ENCODE results near the gene SPPL3. TPM values are rescaled to one million over a fixed set of nuclear protein-coding genes. Genes with fewer than 3 reads are reported as not detected.

SPPL3 gene
- total and polyA plus RNA-seq, 2 donors from 2014 or later = 23.8 to 51.9 TPM

GRCh38 chr12:120712610-120713009 lies 191.5 kb downstream of the SPPL3 start:
- no peak overlapping the region for H3K9ac ChIP-seq (ENCODE audit: low read length in 3 of 3)
- no peak overlapping the region for H3K27ac ChIP-seq (ENCODE audit: low read depth in 2 of 2, low read length in 2 of 2)
- DNase-seq = no peak
- no peaks in the 10 kb centered on the region for H3K27me3 ChIP-seq (ENCODE audit: control insufficient read depth, insufficient read depth, low read length)
- FAIRE-seq = no peak
- peaks cover 3 to 17% (median 14%) of the 10 kb centered on the region in 3 donors for H3K4me1 ChIP-seq (ENCODE audit: control insufficient read depth in 2 of 3, insufficient read depth in 2 of 3, low read depth in 1 of 3, low read length in 3 of 3)
- intact Hi-C loops (cut with DNase I) = loop anchor here (10.0 kb wide), 2 partner anchors 68 to 128 kb away; partner anchors contain the start of genes CABP1 and POP5
- H3K9me3 ChIP-seq (ENCODE audit: control insufficient read depth in 2 of 3, insufficient read depth in 1 of 3, low read length in 3 of 3) = no peaks in the 10 kb centered on the region
- no peak for TF ChIP-seq CTCF (IDR thresholded peaks at IDR 0.05; ENCODE audit: borderline replicate concordance, extremely low read depth, insufficient read depth)
- peaks cover 12 to 34% (median 17%) of the 10 kb centered on the region in 3 donors for H3K36me3 ChIP-seq (ENCODE audit: control insufficient read depth in 2 of 3, insufficient read depth in 3 of 3, low read length in 3 of 3)
- H3K4me3 ChIP-seq (ENCODE audit: low read length in 3 of 3) = no peak overlapping the region

Other genes with a start within 250 kb of the SPPL3 start
- gene MLEC, start 217.2 kb downstream of the SPPL3 start, total RNA-seq = 146 TPM
- gene MLEC, start 217.2 kb downstream of the SPPL3 start, polyA plus RNA-seq (ENCODE audit: insufficient read depth, low read depth, low replicate concordance) = 60.3 TPM
- 44.5 TPM for gene UNC119B, start 193.9 kb downstream of the SPPL3 start, total RNA-seq
- 29.4 TPM for gene UNC119B, start 193.9 kb downstream of the SPPL3 start, polyA plus RNA-seq (ENCODE audit: insufficient read depth, low read depth, low replicate concordance)
- gene ACADS, start 178.5 kb downstream of the SPPL3 start, total RNA-seq = 24.4 TPM
- 133 TPM for gene ACADS, start 178.5 kb downstream of the SPPL3 start, polyA plus RNA-seq (ENCODE audit: insufficient read depth, low read depth, low replicate concordance)
- gene HNF1A, start 74.2 kb upstream of the SPPL3 start, total RNA-seq = 6.7 TPM
- 32.4 TPM for gene HNF1A, start 74.2 kb upstream of the SPPL3 start, polyA plus RNA-seq (ENCODE audit: insufficient read depth, low read depth, low replicate concordance)
- 15.6 TPM for gene C12orf43, start 112.1 kb upstream of the SPPL3 start, total RNA-seq
- gene C12orf43, start 112.1 kb upstream of the SPPL3 start, polyA plus RNA-seq (ENCODE audit: insufficient read depth, low read depth, low replicate concordance) = 10.3 TPM
- gene OASL, start 134.9 kb upstream of the SPPL3 start, total RNA-seq = 1.0 TPM
- gene OASL, start 134.9 kb upstream of the SPPL3 start, polyA plus RNA-seq (ENCODE audit: insufficient read depth, low read depth, low replicate concordance) = 1.0 TPM
- gene P2RX7, start 228.5 kb upstream of the SPPL3 start, total RNA-seq = 3.5 TPM
- 0.45 TPM for gene P2RX7, start 228.5 kb upstream of the SPPL3 start, polyA plus RNA-seq (ENCODE audit: insufficient read depth, low read depth, low replicate concordance)

Data from kidney (tissue), 14 donors.